NOMO-1 treated with dmso at 0.1 percent for 144 hours (cell line): ENCODE results near the gene AKT2.

Source experiments
- DNase-seq: peaks from one replicate; lab custom pipeline; 2025; ENCODE audit not compliant: unreplicated experiment; lab: John Stamatoyannopoulos, UW

The AKT2 gene

GRCh38 chr19:40302224-40303011 is 17.3 kb upstream of the AKT2 start:
- DNase-seq, result no peak

- no peak for DNase-seq
Measured at GRCh38 chr19:40300668-40301067, 15.5 kb upstream of the AKT2 start.

GRCh38 chr19:40298026-40298425 is 12.9 kb upstream of the AKT2 start:
- DNase-seq, result no peak

- DNase-seq, result no peak
Measured at GRCh38 chr19:40294560-40294959, 9.4 kb upstream of the AKT2 start.

GRCh38 chr19:40286971-40287421 is 1.9 kb upstream of the AKT2 start:
- DNase-seq, result no peak

GRCh38 chr19:40286235-40286970 is 1.3 kb upstream of the AKT2 start:
- no peak for DNase-seq

- peak; percentile 100 for DNase-seq
Measured at GRCh38 chr19:40285353-40286234, 449 bp upstream of the AKT2 start.

- no peak for DNase-seq
Measured at GRCh38 chr19:40284251-40284500, 969 bp downstream of the AKT2 start.

GRCh38 chr19:40283414-40284250 is 1.5 kb downstream of the AKT2 start:
- no peak for DNase-seq

- DNase-seq, result no peak
Measured at GRCh38 chr19:40282920-40283319, 2.2 kb downstream of the AKT2 start.

GRCh38 chr19:40282209-40282580 is 3.0 kb downstream of the AKT2 start:
- DNase-seq, result no peak

- no peak for DNase-seq
Measured at GRCh38 chr19:40281381-40282208, 3.5 kb downstream of the AKT2 start.

GRCh38 chr19:40280608-40281221 is 4.4 kb downstream of the AKT2 start:
- DNase-seq, result no peak

- DNase-seq, result no peak
Measured at GRCh38 chr19:40279761-40280607, 5.2 kb downstream of the AKT2 start.

- DNase-seq, result no peak
Measured at GRCh38 chr19:40279120-40279551, 6.0 kb downstream of the AKT2 start.

GRCh38 chr19:40278361-40279035 is 6.6 kb downstream of the AKT2 start:
- DNase-seq, result no peak

- no peak for DNase-seq
Measured at GRCh38 chr19:40277356-40278059, 7.6 kb downstream of the AKT2 start.
